CD4-positive, alpha-beta T cell treated with Interleukin-4 for 4 hours (primary cell): ENCODE measurements around the gene KLHL9.

ENCODE experiments used
- DNase-seq: peaks from one replicate; pipeline ENCODE4 v3.0.0-alpha.2; 2020

The KLHL9 gene

GRCh38 chr9:21317956-21318923 is 17.0 kb downstream of the KLHL9 start:
- peak; percentile 39 for DNase-seq

- DNase-seq: no peak
Observed at GRCh38 chr9:21316860-21317259, 18.3 kb downstream of the KLHL9 start.

GRCh38 chr9:21316032-21316842 is 19.0 kb downstream of the KLHL9 start:
- no peak for DNase-seq

GRCh38 chr9:21314152-21314551 is 21.1 kb downstream of the KLHL9 start:
- no peak for DNase-seq

GRCh38 chr9:21311889-21312288 is 23.3 kb downstream of the KLHL9 start:
- DNase-seq: no peak

- no peak for DNase-seq
Observed at GRCh38 chr9:21305213-21305612, 30.0 kb downstream of the KLHL9 start, which contains the start of gene IFNA5. TSS of gene IFNA5 (minus strand) at chr9:21305313. CDS start at chr9:21305256, 57 bp downstream.

GRCh38 chr9:21295992-21296391 is 39.2 kb downstream of the KLHL9 start:
- no peak for DNase-seq

GRCh38 chr9:21294904-21295538 is 40.2 kb downstream of the KLHL9 start:
- DNase-seq: no peak

GRCh38 chr9:21294364-21294774 is 40.8 kb downstream of the KLHL9 start:
- DNase-seq: no peak

- no peak for DNase-seq
Observed at GRCh38 chr9:21289848-21290247, 45.4 kb downstream of the KLHL9 start.

- no peak for DNase-seq
Observed at GRCh38 chr9:21287280-21287679, 47.9 kb downstream of the KLHL9 start.

GRCh38 chr9:21286659-21287058 is 48.5 kb downstream of the KLHL9 start:
- DNase-seq: no peak

GRCh38 chr9:21286099-21286498 is 49.1 kb downstream of the KLHL9 start:
- no peak for DNase-seq

- no peak for DNase-seq
Observed at GRCh38 chr9:21281275-21281674, 53.9 kb downstream of the KLHL9 start.
